GM18519 (cell line): ENCODE results near the gene KIAA1958.
"Not testable (repeated sequence)": the region's sequence is repeated elsewhere in the genome, so short reads cannot be mapped to it uniquely, and the experiment has no call there.

Source experiments
- ATAC-seq: cut with Tn5 transposase; IDR thresholded peaks from one replicate; pipeline ENCODE4 v1.9.1; 2021; ENCODE audit warnings: mild to moderate bottlenecking, moderate library complexity; ENCODE audit not compliant: unreplicated experiment, low FRiP score

Gene KIAA1958

DNA sequence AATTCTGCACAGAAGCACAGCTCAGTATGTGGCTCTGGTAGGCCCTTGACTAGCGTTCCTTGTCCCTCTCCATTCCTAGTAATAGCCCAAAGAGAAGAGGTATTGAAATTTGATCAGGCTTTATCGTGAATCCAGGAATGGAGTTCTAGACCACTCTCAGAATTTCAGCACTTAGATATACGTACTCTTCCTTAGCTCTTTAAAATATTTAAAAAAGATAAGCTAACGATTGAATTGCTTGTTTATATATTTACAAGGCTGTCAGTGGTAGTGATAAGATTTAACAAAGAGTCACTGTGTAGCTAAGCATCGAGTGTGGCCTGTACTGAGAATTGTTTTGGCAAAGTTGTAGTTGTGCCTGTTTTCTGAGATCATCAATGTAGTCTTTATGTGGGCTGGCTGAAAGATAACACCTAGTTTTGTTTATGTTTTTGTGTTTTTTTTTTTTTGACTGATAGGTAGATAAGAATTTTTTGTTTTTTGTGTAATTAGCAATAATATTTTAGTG is 2.5 kb downstream of the KIAA1958 start:
- no peak for ATAC-seq

GRCh38 chr9:112489876-112490666 is 3.4 kb downstream of the KIAA1958 start:
- no peak for ATAC-seq

- ATAC-seq, result no peak
These were observed 6.9 kb downstream of the KIAA1958 start for GRCh38 chr9:112493393-112494137.

DNA sequence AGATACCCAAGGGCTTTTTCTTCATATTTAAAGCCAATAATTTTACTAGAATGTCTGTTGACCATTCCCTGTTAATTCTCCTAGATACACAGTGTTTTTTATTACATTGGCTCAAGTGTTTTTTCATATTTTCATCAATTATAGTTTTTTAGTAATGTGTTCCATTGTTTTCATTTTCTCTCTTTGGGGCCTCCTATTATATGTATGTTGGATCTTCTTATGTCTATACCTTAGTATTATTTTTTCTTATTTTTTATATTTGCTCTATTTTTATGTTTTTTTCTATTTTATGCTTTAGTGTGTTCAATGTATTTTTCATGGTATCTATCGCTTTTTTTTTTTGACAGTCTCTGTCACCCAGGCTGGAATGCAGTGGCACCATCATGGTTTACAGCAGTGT is 7.5 kb downstream of the KIAA1958 start:
- ATAC-seq, result no peak

GRCh38 chr9:112495614-112496013 is 9.0 kb downstream of the KIAA1958 start:
- no peak for ATAC-seq

GRCh38 chr9:112496074-112496722 is 9.6 kb downstream of the KIAA1958 start:
- no peak for ATAC-seq

GRCh38 chr9:112500842-112501241 is 14.2 kb downstream of the KIAA1958 start:
- no peak for ATAC-seq

- no peak for ATAC-seq
These were observed 14.7 kb downstream of the KIAA1958 start for GRCh38 chr9:112501287-112501686.

DNA sequence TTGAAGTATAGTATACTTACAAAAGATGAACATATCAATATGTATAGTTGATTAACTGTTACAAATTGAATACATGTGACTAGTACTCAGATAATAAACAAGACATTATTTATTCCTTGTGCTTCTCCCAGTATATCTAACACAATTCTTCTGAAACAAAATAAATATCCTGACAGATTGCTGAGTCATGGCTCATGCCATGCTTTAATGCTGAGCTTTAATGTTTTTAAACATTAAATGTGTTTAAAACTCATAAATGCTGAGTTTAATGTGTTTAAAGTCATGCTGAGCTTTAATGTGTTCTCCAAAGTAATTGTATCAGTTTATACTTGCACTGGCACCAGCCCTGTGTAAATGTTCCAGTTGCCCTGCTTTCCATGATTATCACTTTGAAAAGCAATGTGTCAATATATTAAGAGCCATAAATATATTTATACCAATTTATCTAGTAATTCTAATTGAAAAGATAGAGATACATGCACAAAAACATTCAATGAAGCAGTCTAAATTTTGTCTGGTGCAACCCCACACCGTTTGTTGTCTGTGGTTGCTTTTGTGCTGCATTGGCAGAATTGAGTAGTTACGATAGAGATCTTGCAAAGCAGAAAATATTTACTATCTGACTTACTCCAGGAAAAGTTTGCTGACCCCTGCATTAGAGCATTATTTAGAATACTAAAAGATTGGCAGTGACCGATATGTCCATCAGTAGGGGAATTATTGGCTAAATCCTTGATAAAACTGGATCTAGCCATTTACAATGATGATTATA is 15.7 kb downstream of the KIAA1958 start:
- ATAC-seq, result no peak

GRCh38 chr9:112503170-112503569 is 16.5 kb downstream of the KIAA1958 start:
- no peak for ATAC-seq

- ATAC-seq, result no peak
These were observed 18.5 kb downstream of the KIAA1958 start for GRCh38 chr9:112505086-112505485.

- ATAC-seq, result no peak
These were observed 19.0 kb downstream of the KIAA1958 start for GRCh38 chr9:112505607-112506006.

DNA sequence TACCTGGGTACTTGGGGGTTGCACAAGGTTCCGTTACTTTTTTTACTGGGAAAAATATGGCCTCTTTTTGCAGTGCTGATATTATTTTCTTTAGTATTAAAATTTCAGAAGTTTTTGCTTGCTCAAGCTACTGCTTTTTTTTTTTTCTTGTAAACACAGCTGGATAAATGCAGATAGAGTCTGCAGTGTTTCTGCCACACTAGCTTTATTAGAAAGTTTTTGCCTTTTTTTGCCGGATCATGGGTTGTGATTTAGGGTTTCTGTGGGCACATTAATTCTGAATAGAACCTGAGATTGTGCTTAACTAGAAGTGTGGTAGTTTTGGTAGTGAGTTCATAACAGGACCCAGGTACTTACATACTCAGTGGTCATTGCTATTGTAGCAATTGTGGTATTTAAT is 19.9 kb downstream of the KIAA1958 start:
- no peak for ATAC-seq

- no peak for ATAC-seq
These were observed 20.5 kb downstream of the KIAA1958 start for GRCh38 chr9:112507001-112507680.

GRCh38 chr9:112508377-112508776 is 21.8 kb downstream of the KIAA1958 start:
- ATAC-seq, result no peak

DNA sequence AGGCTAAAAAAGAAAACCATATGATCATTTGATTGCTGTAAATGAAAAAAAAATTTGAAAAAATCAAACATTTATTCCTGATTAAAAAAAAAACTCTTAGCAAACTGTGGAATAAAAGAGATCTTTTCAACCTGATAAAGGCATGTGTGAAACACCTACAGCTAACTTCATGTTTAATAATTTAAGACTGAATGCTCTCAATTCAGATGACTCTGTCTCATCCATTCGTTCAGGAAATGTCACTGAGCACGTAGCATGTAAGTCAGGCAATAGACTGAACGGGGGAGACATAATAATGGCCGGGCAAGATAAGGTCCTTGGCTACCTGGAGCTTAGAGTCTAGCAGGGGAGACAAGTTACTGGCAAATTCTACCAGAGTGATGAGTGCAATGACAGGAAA is 25.8 kb downstream of the KIAA1958 start:
- not testable (repeated sequence) for ATAC-seq

- no peak for ATAC-seq
These were observed 30.1 kb downstream of the KIAA1958 start for GRCh38 chr9:112516769-112517168.

DNA sequence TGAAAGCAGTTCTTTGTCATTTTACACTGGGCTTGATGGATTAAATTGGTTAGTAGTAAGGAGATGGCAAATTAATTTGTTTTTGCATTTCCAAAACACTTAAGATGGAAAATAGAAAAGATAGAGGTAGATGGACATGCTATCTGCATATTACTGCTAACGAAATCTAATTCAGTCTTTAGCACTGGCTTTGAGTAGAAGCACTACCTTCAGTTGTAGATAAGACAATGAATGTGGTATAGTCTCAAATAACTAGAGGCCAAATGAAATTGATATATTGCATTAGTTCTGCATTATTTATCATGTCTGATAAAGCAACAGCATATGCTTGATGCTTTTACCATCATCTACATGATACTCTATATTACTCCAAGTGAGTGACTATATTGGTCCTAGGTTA is 33.4 kb downstream of the KIAA1958 start:
- ATAC-seq, result no peak

- no peak for ATAC-seq
These were observed 34.0 kb downstream of the KIAA1958 start for GRCh38 chr9:112520656-112521055.

DNA sequence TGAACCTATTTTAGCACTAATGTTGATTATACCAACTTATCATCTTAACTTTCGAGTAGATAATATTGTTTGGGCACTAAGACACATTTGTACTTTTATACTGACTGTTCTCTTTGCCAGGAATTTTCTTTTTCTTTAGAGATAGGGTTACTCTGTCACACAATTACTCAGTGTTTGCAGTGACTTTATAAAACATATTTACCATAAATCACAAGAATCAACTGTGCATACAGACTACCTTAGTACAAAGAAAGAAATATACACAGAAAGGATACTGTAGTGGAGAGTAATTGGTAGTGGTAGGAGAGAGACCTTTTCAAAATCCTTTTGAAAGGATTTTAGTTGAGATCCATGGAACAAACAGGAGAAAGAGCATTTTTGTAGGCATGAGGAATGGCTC is 40.3 kb downstream of the KIAA1958 start:
- ATAC-seq, result no peak
